ENCODE measurements around the gene GNAS.

GRCh38 chr20:58921564-58921963 lies 69.0 kb downstream of the GNAS start:
- no peak for TF ChIP-seq CTCF (IDR thresholded peaks at IDR 0.05)
- TF ChIP-seq POLR2A (IDR thresholded peaks at IDR 0.05) = no peak

All from esophagus squamous epithelium (tissue), 4 donors.